ENCODE measurements around the gene ARHGAP42.

The ARHGAP42 gene

GRCh38 chr11:100759856-100760255 is 72.8 kb downstream of the ARHGAP42 start:
- no peak for DNase-seq (ENCODE audit: low read depth)

GRCh38 chr11:100760744-100761143 is 73.7 kb downstream of the ARHGAP42 start:
- no peak for DNase-seq (ENCODE audit: low read depth)

- DNase-seq (ENCODE audit: low read depth) = no peak
Measured at GRCh38 chr11:100761841-100762240, 74.8 kb downstream of the ARHGAP42 start.

- DNase-seq (ENCODE audit: low read depth) = no peak
Measured at GRCh38 chr11:100766764-100767163, 79.7 kb downstream of the ARHGAP42 start.

DNA sequence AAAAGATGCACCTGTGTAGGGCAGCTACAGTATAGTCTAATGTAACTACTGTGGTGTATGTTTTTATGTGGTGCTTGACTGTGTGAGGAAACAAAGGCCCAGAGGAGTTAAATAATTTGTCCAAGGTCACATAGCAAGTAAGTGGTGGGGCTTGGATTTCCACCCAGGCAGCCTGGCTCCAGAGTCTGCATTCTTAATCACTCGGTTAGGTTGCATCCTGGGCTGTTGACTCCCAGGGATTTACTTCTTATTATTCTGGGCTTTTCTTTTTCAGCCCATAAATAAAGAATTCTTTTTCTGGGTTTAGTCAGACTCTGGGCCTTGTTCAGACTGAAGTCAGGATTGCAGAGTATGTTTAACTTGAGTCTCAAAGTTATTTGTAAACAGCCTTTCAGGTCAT is 82.1 kb downstream of the ARHGAP42 start:
- no peak for DNase-seq (ENCODE audit: low read depth)

GRCh38 chr11:100769617-100770016 is 82.5 kb downstream of the ARHGAP42 start:
- DNase-seq (ENCODE audit: low read depth) = no peak

- no peak for DNase-seq (ENCODE audit: low read depth)
Measured at GRCh38 chr11:100774132-100774531, 87.0 kb downstream of the ARHGAP42 start.

DNA sequence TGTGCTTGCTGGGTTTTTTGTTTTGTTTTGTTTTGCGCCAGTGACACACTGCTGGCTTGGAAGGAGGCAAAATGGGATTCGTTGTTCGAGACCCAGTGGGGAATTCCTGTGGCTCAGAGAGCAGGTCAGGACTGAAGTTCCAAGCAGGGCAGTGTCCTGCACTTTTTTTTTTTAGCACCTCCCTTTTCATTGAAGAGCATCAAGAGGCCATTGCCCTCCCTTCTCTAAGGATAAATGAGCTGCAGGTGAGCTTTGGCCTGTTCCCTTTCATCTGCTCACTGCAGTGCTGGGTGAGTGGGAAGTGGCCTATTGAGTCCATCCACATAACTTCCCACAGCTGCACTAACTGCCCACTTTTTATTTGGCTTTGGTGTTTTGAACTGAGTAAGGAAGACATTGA is 87.8 kb downstream of the ARHGAP42 start:
- DNase-seq (ENCODE audit: low read depth) = no peak

DNA sequence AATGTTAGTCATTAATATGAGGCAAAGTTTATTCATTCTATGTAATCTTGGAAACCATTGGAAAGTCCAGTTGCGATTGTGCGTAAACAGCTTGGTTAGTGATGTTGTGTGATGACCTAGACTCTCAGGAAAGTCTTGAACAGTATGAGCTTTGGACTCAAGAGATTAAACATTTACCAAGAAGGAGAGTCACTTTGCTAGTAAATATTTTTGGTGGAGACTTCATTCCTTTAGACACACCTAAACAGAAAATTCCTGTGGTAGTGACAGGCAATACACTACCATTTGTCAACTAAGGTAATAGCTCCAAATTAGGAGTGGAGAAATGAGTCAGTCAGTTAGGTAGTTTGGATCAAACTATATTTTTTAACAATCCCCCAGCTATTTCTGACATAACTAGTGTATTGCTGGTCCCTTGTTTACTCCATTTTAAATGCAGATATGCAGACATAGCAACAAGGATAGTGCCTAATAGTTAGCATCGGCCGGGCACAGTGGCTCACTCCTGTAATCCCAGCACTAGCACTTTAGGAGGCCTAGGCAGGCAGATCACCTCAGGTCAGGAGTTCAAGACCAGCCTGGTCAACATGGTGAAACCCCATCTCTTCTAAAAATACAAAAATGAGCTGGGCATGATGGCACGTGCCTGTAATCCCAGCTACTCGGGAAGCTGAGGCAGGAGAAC is 89.3 kb downstream of the ARHGAP42 start:
- no peak for DNase-seq (ENCODE audit: low read depth)

- no peak for DNase-seq (ENCODE audit: low read depth)
Measured at GRCh38 chr11:100777103-100777502, 90.0 kb downstream of the ARHGAP42 start.

DNA sequence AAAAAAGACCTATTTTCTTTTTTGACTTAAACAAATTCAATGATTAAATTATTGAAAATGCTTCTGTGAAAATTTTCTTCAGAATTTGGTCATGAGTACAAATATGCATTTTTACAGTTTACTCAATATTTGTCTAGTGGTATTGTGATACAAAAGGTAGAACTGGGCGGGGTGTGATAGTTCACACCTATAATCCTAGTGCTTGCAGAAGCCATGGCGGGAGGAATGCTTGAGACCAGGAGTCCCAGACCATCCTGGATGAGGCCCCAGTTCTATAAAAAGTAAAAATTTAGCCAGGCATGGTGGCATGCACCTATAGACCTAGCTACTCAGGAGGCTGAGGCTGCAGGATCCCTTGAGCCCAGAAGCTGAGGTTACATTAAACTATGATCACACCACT is 90.6 kb downstream of the ARHGAP42 start:
- DNase-seq (ENCODE audit: low read depth) = no peak

DNA sequence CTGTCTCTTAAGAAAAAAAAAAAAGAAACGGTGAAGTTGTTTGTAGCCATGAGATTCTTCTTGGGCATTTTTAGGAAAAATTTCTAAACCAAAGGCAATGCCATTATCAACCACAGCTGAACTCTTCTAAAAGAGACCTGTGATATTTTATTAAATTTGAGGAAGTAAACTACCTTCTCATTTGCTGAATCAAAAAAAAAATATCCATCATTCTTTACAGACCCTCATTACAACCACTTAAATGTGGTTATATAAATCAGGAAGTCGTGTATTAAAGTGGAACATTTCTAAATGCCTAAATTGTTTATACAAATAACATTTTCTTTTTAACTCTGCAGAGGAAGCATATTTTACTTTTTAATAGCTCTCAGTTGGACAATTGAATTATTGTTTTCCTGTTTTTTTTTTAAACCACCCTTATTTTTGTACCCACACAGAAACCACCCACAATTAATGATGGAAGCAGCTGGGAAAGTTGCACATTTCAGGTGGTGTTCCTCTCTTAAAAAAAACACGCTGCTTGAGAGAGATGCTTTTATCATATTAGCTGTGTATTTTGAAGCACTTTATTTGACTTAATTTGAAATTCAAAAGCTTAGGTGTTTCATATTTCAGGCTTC is 91.2 kb downstream of the ARHGAP42 start:
- DNase-seq (ENCODE audit: low read depth) = no peak

- no peak for DNase-seq (ENCODE audit: low read depth)
Measured at GRCh38 chr11:100780470-100780869, 93.4 kb downstream of the ARHGAP42 start.

DNA sequence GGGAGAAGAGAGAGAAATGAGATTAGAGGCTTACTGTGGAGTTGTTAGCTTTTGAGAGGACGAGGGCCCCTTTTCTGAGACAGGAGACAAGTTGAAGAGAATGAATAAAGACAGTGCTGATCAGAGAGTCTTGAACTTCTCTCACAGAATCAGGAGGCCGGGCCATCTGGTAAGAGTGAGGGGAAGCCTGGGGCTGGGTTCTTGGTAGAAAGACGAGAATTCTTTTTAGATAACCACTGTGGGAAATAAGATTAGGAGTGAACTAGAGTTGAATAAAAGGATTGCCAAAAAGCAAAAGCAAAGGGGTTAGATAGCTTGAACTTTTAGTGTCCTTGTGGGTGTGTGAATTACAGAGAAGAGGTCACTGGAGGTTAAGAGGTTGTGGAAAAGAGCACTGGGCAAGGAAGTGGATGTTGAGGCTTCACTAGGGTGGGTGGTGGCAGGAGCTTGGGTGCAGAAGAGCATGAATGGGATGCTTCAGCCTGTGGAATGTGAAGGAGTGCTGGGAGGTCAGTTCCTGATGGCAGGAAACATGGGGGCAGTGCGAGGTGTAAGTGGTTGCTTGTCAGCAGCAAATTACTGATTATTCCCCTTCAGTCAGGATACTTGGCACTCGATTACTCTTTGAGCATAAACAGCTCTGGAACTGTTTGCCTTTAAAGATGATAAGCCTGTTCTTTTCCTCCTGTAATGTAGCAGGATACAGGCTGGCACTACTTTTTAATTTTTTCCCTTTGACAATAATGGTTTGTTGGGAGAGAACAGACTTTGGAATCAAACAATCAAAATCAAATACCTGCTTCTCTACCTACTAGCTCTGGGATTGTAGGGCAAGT is 98.3 kb downstream of the ARHGAP42 start:
- no peak for DNase-seq (ENCODE audit: low read depth)

DNA sequence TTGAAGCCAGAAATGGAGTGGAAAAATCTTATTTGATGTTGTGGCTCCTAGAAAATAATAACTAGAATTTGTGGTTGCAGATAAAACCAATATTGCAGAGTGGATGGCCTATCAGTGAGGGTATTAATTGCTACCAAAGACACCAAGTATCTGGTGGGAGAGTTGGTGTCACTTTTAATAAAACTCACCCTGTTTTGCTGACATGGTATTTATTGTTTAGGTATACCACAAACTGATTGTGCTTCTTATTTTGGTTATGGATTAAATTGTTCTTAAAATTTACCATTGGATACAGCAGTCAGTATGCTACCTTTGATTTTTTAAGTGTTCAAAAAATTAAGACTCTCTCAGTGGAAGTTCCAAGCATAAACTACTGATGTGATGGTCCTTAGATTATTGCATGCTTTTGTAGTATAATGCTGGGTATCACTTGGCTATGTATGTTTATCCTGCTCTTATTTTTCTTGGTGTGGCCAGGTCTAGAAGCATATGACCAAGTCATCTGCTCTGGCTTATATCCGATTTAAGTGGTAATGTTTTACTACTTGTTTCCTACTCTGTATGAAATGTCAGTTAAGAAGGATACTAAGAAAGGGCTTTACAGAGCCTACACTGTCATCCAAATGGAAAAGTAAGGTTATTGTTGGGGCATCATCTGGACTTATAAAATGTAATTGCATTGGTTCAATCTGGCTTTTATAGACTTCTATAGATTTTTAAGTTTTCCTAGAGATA is 101.6 kb downstream of the ARHGAP42 start:
- DNase-seq (ENCODE audit: low read depth) = no peak

- no peak for DNase-seq (ENCODE audit: low read depth)
Measured at GRCh38 chr11:100789500-100789899, 102.4 kb downstream of the ARHGAP42 start.

DNA sequence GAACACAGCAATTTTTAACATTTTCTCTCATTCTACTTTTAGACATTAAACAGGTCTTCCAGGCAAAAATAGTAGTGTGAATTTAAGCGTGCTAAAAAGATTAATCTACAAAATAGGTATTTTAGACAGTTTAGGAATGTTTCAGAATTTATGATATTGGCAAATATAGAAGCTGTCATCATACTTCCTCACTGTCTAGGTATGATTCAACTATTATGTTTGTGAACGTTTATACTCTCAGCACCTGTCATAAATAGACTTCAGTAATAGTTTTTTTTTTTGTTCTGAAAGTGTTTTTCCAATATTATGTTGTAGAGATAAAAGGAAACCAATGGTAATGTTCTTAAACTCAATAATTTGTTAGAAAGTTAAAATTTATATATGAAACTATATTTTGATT is 103.0 kb downstream of the ARHGAP42 start:
- DNase-seq (ENCODE audit: low read depth) = no peak

- DNase-seq (ENCODE audit: low read depth) = no peak
Measured at GRCh38 chr11:100791103-100791502, 104.0 kb downstream of the ARHGAP42 start.

GRCh38 chr11:100791860-100792259 is 104.8 kb downstream of the ARHGAP42 start:
- DNase-seq (ENCODE audit: low read depth) = no peak

GRCh38 chr11:100793525-100793924 is 106.4 kb downstream of the ARHGAP42 start:
- DNase-seq (ENCODE audit: low read depth) = no peak

- DNase-seq (ENCODE audit: low read depth) = no peak
Measured at GRCh38 chr11:100794446-100794845, 107.4 kb downstream of the ARHGAP42 start.

- no peak for DNase-seq (ENCODE audit: low read depth)
Measured at GRCh38 chr11:100799445-100799844, 112.4 kb downstream of the ARHGAP42 start.
